ENCODE results near the gene FOXP1. TPM values are rescaled to one million over a fixed set of nuclear protein-coding genes. Genes with fewer than 3 reads are reported as not detected.

Gene FOXP1
- total RNA-seq, 1 donor: 55.7 TPM

GRCh38 chr3:71046791-71047190 lies 536.7 kb downstream of the FOXP1 start:
- no peak for DNase-seq (ENCODE audit: low read depth)
- no peak for TF ChIP-seq CTCF (IDR thresholded peaks at IDR 0.05; ENCODE audit: insufficient read depth, low read depth, low read length)
- no peak overlapping the region for H3K4me3 ChIP-seq (ENCODE audit: low read depth, low read length)

- TF ChIP-seq CTCF (IDR thresholded peaks at IDR 0.05; ENCODE audit: insufficient read depth, low read depth, low read length): no peak
- no peak overlapping the region for H3K4me3 ChIP-seq (ENCODE audit: low read depth, low read length)
- DNase-seq (ENCODE audit: low read depth): no peak
Observed at GRCh38 chr3:71045917-71046282, 537.6 kb downstream of the FOXP1 start.

GRCh38 chr3:71045212-71045916 lies 538.2 kb downstream of the FOXP1 start:
- no peak for DNase-seq (ENCODE audit: low read depth)
- no peak for TF ChIP-seq CTCF (IDR thresholded peaks at IDR 0.05; ENCODE audit: insufficient read depth, low read depth, low read length)
- H3K4me3 ChIP-seq (ENCODE audit: low read depth, low read length): no peak overlapping the region

GRCh38 chr3:71042759-71043158 lies 540.8 kb downstream of the FOXP1 start:
- no peak overlapping the region for H3K4me3 ChIP-seq (ENCODE audit: low read depth, low read length)
- no peak for TF ChIP-seq CTCF (IDR thresholded peaks at IDR 0.05; ENCODE audit: insufficient read depth, low read depth, low read length)

GRCh38 chr3:71041371-71041770 lies 542.2 kb downstream of the FOXP1 start:
- TF ChIP-seq CTCF (IDR thresholded peaks at IDR 0.05; ENCODE audit: insufficient read depth, low read depth, low read length): no peak
- H3K4me3 ChIP-seq (ENCODE audit: low read depth, low read length): no peak overlapping the region
- no peak for DNase-seq (ENCODE audit: low read depth)

More at GRCh38 chr3:71042759-71043158, 540.8 kb downstream of the FOXP1 start:
- no peak for DNase-seq (ENCODE audit: low read depth)

- TF ChIP-seq CTCF (IDR thresholded peaks at IDR 0.05; ENCODE audit: insufficient read depth, low read depth, low read length): no peak
- no peak overlapping the region for H3K4me3 ChIP-seq (ENCODE audit: low read depth, low read length)
- no peak for DNase-seq (ENCODE audit: low read depth)
Observed at GRCh38 chr3:71039332-71039731, 544.2 kb downstream of the FOXP1 start.

- no peak for DNase-seq (ENCODE audit: low read depth)
- TF ChIP-seq CTCF (IDR thresholded peaks at IDR 0.05; ENCODE audit: insufficient read depth, low read depth, low read length): no peak
- no peak overlapping the region for H3K4me3 ChIP-seq (ENCODE audit: low read depth, low read length)
Observed at GRCh38 chr3:71037775-71038174, 545.8 kb downstream of the FOXP1 start.
